Mesendoderm (in vitro differentiated cells): ENCODE data around the gene ATP7B.

Source experiments
- DNase-seq: peaks from one replicate; pipeline ENCODE4 v3.0.0; 2013
- H2AK5ac ChIP-seq: 2 replicates; pipeline ENCODE4 v1.6.1; 2013; ENCODE audit warnings: low read length, inconsistent platforms
- H2BK120ac ChIP-seq: 2 replicates; pipeline ENCODE4 v1.6.1; 2013; ENCODE audit warnings: low read depth, mild to moderate bottlenecking, low read length, moderate library complexity, mixed read lengths
- H2BK15ac ChIP-seq: replicated peaks from 2 replicates; pipeline ENCODE4 v1.6.1; 2013; ENCODE audit warnings: low read depth, mild to moderate bottlenecking, moderate library complexity
- H2BK5ac ChIP-seq: 2 replicates; pipeline ENCODE4 v1.6.1; 2013; ENCODE audit warnings: low read length, inconsistent platforms
- H3K18ac ChIP-seq: 2 replicates; pipeline ENCODE4 v1.6.1; 2013; ENCODE audit warnings: mild to moderate bottlenecking, low read length, mixed read lengths
- H3K23ac ChIP-seq: one replicate; pipeline ENCODE4 v1.6.1; 2013; ENCODE audit warnings: low read length
- H3K27ac ChIP-seq: 2 replicates; pipeline ENCODE4 v1.5.1; 2013; ENCODE audit warnings: low read depth, mild to moderate bottlenecking, inconsistent platforms, low read length, moderate library complexity
- H3K27me3 ChIP-seq: 2 replicates; pipeline ENCODE4 v1.6.1; 2013; ENCODE audit warnings: low read length, control low read depth, mild to moderate bottlenecking, inconsistent platforms; ENCODE audit not compliant: insufficient read depth, poor library complexity
- H3K36me3 ChIP-seq: 2 replicates; pipeline ENCODE4 v1.6.1; 2013; ENCODE audit warnings: low read length, inconsistent platforms; ENCODE audit not compliant: control insufficient read depth, insufficient read depth
- H3K4ac ChIP-seq: one replicate; pipeline ENCODE4 v1.6.1; 2013; ENCODE audit warnings: low read depth, mild to moderate bottlenecking, low read length, moderate library complexity
- H3K4me1 ChIP-seq: 2 replicates; pipeline ENCODE4 v1.6.1; 2013; ENCODE audit warnings: low read depth, low read length, inconsistent platforms; ENCODE audit not compliant: control insufficient read depth
- H3K4me2 ChIP-seq: 2 replicates; pipeline ENCODE4 v1.6.1; 2013; ENCODE audit warnings: low read length
- H3K4me3 ChIP-seq: 2 replicates; pipeline ENCODE4 v1.5.1; 2013; ENCODE audit warnings: mild to moderate bottlenecking, low read length
- H3K56ac ChIP-seq: one replicate; pipeline ENCODE4 v1.6.1; 2013; ENCODE audit warnings: low read length
- H3K79me1 ChIP-seq: 2 replicates; pipeline ENCODE4 v1.6.1; 2013; ENCODE audit warnings: low read length, inconsistent platforms
- H3K79me2 ChIP-seq: 2 replicates; pipeline ENCODE4 v1.6.1; 2013; ENCODE audit warnings: mild to moderate bottlenecking, low read length; ENCODE audit not compliant: control insufficient read depth, insufficient read depth
- H3K9ac ChIP-seq: 2 replicates; pipeline ENCODE4 v1.6.1; 2013; ENCODE audit warnings: low read length, inconsistent platforms
- H4K5ac ChIP-seq: one replicate; pipeline ENCODE4 v1.6.1; 2013; ENCODE audit warnings: low read length
- H4K8ac ChIP-seq: one replicate; pipeline ENCODE4 v1.6.1; 2013; ENCODE audit warnings: low read depth, mild to moderate bottlenecking, control low read depth, low read length, moderate library complexity
- WGBS: extraction: QIAGEN DNeasy Blood & Tissue Kit; methylation state at CpG from one replicate; pipeline ENCODE4 v1.1.7; 2013; ENCODE audit warnings: low lambda C conversion rate, missing lambda C conversion rate; ENCODE audit not compliant: insufficient coverage; ENCODE audit errors: extremely low coverage; 5-methylcytosine and 5-hydroxymethylcytosine counted together

ATP7B gene

GRCh38 chr13:51937320-51938290, 73.6 kb downstream of the ATP7B start:
- H3K4me1 ChIP-seq: no peaks in the 10 kb centered on the region
- no peaks in the 10 kb centered on the region for H3K27me3 ChIP-seq
- no peak overlapping the region for H2BK5ac ChIP-seq
- no peak overlapping the region for H3K18ac ChIP-seq
- H3K36me3 ChIP-seq: no peaks in the 10 kb centered on the region
- no peak overlapping the region for H2AK5ac ChIP-seq
- H3K79me1 ChIP-seq: no peaks in the 10 kb centered on the region
- no peak for DNase-seq
- H3K79me2 ChIP-seq: no peaks in the 10 kb centered on the region
- no peak overlapping the region for H3K27ac ChIP-seq
- no peak overlapping the region for H2BK15ac ChIP-seq
- H2BK120ac ChIP-seq: no peak overlapping the region
- no peak overlapping the region for H3K56ac ChIP-seq
- no peak overlapping the region for H3K23ac ChIP-seq
- whole genome bisulfite sequencing: no CpG with 5 or more reads among the region's 22 CpGs
- H3K4me2 ChIP-seq: no peak overlapping the region
- no peak overlapping the region for H3K4ac ChIP-seq
- H4K8ac ChIP-seq: no peak overlapping the region
- H3K9ac ChIP-seq: no peak overlapping the region
- H4K5ac ChIP-seq: no peak overlapping the region
- H3K4me3 ChIP-seq: no peak overlapping the region

- H3K4me1 ChIP-seq: no peaks in the 10 kb centered on the region
- no peak overlapping the region for H2BK5ac ChIP-seq
- no peak overlapping the region for H2BK15ac ChIP-seq
- no peak overlapping the region for H2BK120ac ChIP-seq
- no peak overlapping the region for H4K8ac ChIP-seq
- no peak overlapping the region for H4K5ac ChIP-seq
- no peak overlapping the region for H3K23ac ChIP-seq
- no peaks in the 10 kb centered on the region for H3K79me2 ChIP-seq
- H2AK5ac ChIP-seq: no peak overlapping the region
- no peak overlapping the region for H3K4me3 ChIP-seq
- WGBS: no CpG with 5 or more reads among the region's 14 CpGs
- no peak overlapping the region for H3K56ac ChIP-seq
- no peaks in the 10 kb centered on the region for H3K36me3 ChIP-seq
- H3K4me2 ChIP-seq: no peak overlapping the region
- no peak overlapping the region for H3K27ac ChIP-seq
- no peak overlapping the region for H3K9ac ChIP-seq
- H3K18ac ChIP-seq: no peak overlapping the region
- H3K79me1 ChIP-seq: no peaks in the 10 kb centered on the region
- no peak overlapping the region for H3K4ac ChIP-seq
- H3K27me3 ChIP-seq: no peaks in the 10 kb centered on the region
- DNase-seq: peak; percentile 65
Measured at GRCh38 chr13:51935326-51936171, 75.7 kb downstream of the ATP7B start.

- no peak overlapping the region for H3K27ac ChIP-seq
- H2AK5ac ChIP-seq: no peak overlapping the region
- H2BK120ac ChIP-seq: no peak overlapping the region
- no CpG with 5 or more reads among the region's 19 CpGs for WGBS
- no peak overlapping the region for H3K9ac ChIP-seq
- no peak overlapping the region for H4K5ac ChIP-seq
- H3K18ac ChIP-seq: no peak overlapping the region
- no peak overlapping the region for H2BK15ac ChIP-seq
- H3K4ac ChIP-seq: no peak overlapping the region
- H3K56ac ChIP-seq: no peak overlapping the region
- H3K4me1 ChIP-seq: no peaks in the 10 kb centered on the region
- H2BK5ac ChIP-seq: no peak overlapping the region
- H3K23ac ChIP-seq: no peak overlapping the region
- H3K4me3 ChIP-seq: no peak overlapping the region
- H3K4me2 ChIP-seq: no peak overlapping the region
- H3K79me1 ChIP-seq: no peaks in the 10 kb centered on the region
- H3K27me3 ChIP-seq: no peaks in the 10 kb centered on the region
- no peak for DNase-seq
- no peaks in the 10 kb centered on the region for H3K36me3 ChIP-seq
- no peak overlapping the region for H4K8ac ChIP-seq
- H3K79me2 ChIP-seq: no peaks in the 10 kb centered on the region
Measured at GRCh38 chr13:51934461-51935087, 76.7 kb downstream of the ATP7B start.

- Histone ChIP-seq H3K23ac (no peak overlapping the region), H3K27me3 (no peaks in the 10 kb centered on the region), H2BK5ac (no peak overlapping the region), H3K9ac (no peak overlapping the region), H2BK120ac (no peak overlapping the region), H3K56ac (no peak overlapping the region), H4K8ac (no peak overlapping the region), H3K4me2 (no peak overlapping the region), H2BK15ac (no peak overlapping the region), H4K5ac (no peak overlapping the region), H3K4me3 (no peak overlapping the region), H3K4me1 (no peaks in the 10 kb centered on the region), H3K27ac (no peak overlapping the region), H2AK5ac (no peak overlapping the region), H3K18ac (no peak overlapping the region), H3K4ac (no peak overlapping the region), H3K79me1 (no peaks in the 10 kb centered on the region), H3K79me2 (no peaks in the 10 kb centered on the region), H3K36me3 (no peaks in the 10 kb centered on the region)
- WGBS: no CpG with 5 or more reads among the region's 14 CpGs
- DNase-seq: no peak
Measured at GRCh38 chr13:51933466-51934058, 77.7 kb downstream of the ATP7B start.

- Histone ChIP-seq H3K27me3 (no peaks in the 10 kb centered on the region), H3K4me1 (no peaks in the 10 kb centered on the region), H4K8ac (no peak overlapping the region), H3K23ac (no peak overlapping the region), H2BK120ac (no peak overlapping the region), H2BK15ac (no peak overlapping the region), H3K27ac (no peak overlapping the region), H3K79me2 (no peaks in the 10 kb centered on the region), H3K9ac (no peak overlapping the region), H3K36me3 (no peaks in the 10 kb centered on the region), H2BK5ac (no peak overlapping the region), H3K18ac (no peak overlapping the region), H4K5ac (no peak overlapping the region), H2AK5ac (no peak overlapping the region), H3K4me3 (no peak overlapping the region), H3K4ac (no peak overlapping the region), H3K79me1 (no peaks in the 10 kb centered on the region), H3K56ac (no peak overlapping the region), H3K4me2 (no peak overlapping the region)
- no peak for DNase-seq
- WGBS: no CpG with 5 or more reads among the region's 9 CpGs
Measured at GRCh38 chr13:51932231-51932630, 79.0 kb downstream of the ATP7B start.
